ENCODE data around the gene GALNT2. TPM values are rescaled to one million over a fixed set of nuclear protein-coding genes. Genes with fewer than 3 reads are reported as not detected.

The GALNT2 gene
- total and polyA plus RNA-seq, 9 of the 15 experiments (the other 6 are each of a cell fraction or from before 2014, with no cell fraction given): 1.6 to 106 (median 51.9) TPM

DNA sequence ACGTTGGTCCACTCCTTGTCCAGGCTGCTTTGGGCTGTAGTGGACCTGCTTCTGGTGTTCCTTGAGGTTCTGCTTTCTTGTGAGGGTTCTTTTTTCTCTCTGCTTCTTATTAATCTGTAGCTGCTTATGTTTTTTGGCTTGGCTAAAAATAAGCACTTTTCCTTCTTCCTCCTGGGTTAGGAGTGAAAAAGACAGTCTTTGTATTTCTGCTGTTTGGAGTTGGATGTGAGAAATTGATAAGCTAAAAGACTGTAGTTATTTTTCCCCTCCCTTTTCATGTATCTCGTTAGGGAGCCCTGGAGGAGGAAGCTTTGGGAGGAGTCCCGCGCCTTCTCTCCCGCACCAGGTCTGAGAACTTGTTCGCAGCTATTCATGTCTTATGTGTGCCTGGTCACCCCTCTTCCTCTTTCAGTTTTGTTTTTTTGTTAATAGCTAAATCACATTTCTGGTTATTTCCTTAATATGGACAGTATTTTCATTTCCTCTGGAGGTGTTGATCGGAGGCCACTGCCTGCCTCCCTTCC is 79.0 kb downstream of the GALNT2 start (continued):
- peak; percentile 38; the same call in 1 of the 2 replicates for TF ChIP-seq ZNF592 (IDR thresholded peaks at IDR 0.05)
- 0 out of 2 replicates have a peak, but pooled peaks have one; percentile 1 for TF ChIP-seq CREB1 (IDR thresholded peaks at IDR 0.05)
- TF ChIP-seq CREB1 (CRISPR knock-in tag; IDR thresholded peaks at IDR 0.05): no peak
- 0 out of 2 replicates have a peak, but pooled peaks have one; percentile 21 for TF ChIP-seq ELF4 (CRISPR knock-in tag; IDR thresholded peaks at IDR 0.05)
- 0 out of 2 replicates have a peak, but pooled peaks have one; percentile 58 for TF ChIP-seq HDAC2 (IDR thresholded peaks at IDR 0.05)
- 0 out of 2 replicates have a peak, but pooled peaks have one; percentile 39 for TF ChIP-seq RNF2 (IDR thresholded peaks at IDR 0.05)
- peak; percentile 77; the same call in 1 of the 2 replicates for TF ChIP-seq SPI1 (IDR thresholded peaks at IDR 0.05; ENCODE audit: borderline replicate concordance, low read depth, low read length)
- TF ChIP-seq, protein P1, sequence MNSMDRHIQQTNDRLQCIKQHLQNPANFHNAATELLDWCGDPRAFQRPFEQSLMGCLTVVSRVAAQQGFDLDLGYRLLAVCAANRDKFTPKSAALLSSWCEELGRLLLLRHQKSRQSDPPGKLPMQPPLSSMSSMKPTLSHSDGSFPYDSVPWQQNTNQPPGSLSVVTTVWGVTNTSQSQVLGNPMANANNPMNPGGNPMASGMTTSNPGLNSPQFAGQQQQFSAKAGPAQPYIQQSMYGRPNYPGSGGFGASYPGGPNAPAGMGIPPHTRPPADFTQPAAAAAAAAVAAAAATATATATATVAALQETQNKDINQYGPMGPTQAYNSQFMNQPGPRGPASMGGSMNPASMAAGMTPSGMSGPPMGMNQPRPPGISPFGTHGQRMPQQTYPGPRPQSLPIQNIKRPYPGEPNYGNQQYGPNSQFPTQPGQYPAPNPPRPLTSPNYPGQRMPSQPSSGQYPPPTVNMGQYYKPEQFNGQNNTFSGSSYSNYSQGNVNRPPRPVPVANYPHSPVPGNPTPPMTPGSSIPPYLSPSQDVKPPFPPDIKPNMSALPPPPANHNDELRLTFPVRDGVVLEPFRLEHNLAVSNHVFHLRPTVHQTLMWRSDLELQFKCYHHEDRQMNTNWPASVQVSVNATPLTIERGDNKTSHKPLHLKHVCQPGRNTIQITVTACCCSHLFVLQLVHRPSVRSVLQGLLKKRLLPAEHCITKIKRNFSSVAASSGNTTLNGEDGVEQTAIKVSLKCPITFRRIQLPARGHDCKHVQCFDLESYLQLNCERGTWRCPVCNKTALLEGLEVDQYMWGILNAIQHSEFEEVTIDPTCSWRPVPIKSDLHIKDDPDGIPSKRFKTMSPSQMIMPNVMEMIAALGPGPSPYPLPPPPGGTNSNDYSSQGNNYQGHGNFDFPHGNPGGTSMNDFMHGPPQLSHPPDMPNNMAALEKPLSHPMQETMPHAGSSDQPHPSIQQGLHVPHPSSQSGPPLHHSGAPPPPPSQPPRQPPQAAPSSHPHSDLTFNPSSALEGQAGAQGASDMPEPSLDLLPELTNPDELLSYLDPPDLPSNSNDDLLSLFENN (IDR thresholded peaks at IDR 0.05; ENCODE audit: low read depth in 2 of 2, low read length in 2 of 2): peak in 1 of 2 experiments; percentile 59; a peak in 1 of 4 replicates
- TF ChIP-seq ARID1B (IDR thresholded peaks at IDR 0.05): peak; percentile 72
- peak in 1 of 2 experiments; percentile 14; a peak in 2 of 4 replicates for TF ChIP-seq RAD21 (CRISPR knock-in tag; conservative IDR thresholded peaks at IDR 0.05 in 1 of 2, IDR thresholded peaks at IDR 0.05 in 1 of 2)
- TF ChIP-seq L3MBTL2 (IDR thresholded peaks at IDR 0.05): peak; percentile 24; the same call in 1 of the 2 replicates
- no peak for TF ChIP-seq ZBTB1 (CRISPR knock-in tag; IDR thresholded peaks at IDR 0.05; ENCODE audit: borderline replicate concordance, low read depth)

Data from K562 (cell line).